HG03565 (cell line): Measurements from ENCODE around the gene MREG.
"Not testable (repeated sequence)": the region's sequence is repeated elsewhere in the genome, so short reads cannot be mapped to it uniquely, and the experiment has no call there.

Experiments
- ATAC-seq: cut with Tn5 transposase; IDR thresholded peaks from one replicate; pipeline ENCODE4 v1.9.1; 2021; ENCODE audit warnings: mild to moderate bottlenecking, moderate library complexity; ENCODE audit not compliant: unreplicated experiment

Gene MREG

GRCh38 chr2:215994911-215995310 lies 18.4 kb downstream of the MREG start:
- no peak for ATAC-seq

DNA sequence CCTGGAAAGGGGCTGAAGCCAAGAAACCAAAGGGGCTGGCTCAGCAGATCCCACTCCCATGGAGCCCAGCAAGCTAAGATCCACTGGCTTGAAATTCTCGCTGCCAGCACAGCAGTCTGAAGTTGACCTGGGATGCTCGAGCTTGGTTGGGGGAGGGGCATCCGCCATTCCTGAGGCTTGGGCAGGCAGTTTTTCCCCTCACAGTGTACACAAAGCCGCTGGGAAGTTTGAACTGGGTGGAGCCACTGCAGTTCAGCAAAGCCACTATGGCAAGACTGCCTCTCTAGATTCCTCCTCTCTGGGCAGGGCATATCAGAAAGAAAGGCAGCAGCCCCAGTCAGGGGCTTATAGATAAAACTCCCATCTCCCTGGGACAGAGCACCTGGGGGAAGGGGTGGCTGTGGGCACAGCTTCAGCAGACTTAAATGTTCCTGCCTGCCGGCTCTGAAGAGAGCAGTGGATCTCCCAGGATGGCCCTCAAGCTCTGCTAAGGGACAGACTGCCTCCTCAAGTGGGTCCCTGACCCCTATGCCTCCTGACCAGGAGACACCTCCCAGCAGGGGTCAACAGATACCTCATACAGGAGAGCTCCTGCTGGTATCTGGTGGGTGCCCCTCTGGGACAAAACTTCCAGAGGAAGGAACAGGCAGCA lies 24.7 kb downstream of the MREG start:
- not testable (repeated sequence) for ATAC-seq

- ATAC-seq, result no peak
These were observed 28.1 kb downstream of the MREG start for GRCh38 chr2:215985257-215985656.

DNA sequence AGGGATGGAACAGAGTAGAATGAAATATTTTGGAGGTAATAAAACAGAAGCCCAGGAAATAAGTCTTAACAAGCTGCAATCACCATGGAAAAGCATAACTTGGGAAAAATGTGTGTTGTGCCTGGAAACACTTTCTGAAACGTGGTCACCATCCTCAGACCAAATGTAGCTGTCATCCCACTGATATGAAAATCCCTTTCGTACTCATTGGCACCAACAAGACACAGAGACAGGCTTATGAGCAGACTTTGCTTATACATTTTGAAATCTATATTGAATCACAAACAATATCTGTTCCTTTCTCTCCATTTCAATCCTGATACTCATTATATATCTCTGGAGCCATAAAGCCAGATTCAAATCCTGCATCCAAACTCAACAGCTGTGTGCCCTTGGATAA lies 28.7 kb downstream of the MREG start:
- ATAC-seq, result no peak

DNA sequence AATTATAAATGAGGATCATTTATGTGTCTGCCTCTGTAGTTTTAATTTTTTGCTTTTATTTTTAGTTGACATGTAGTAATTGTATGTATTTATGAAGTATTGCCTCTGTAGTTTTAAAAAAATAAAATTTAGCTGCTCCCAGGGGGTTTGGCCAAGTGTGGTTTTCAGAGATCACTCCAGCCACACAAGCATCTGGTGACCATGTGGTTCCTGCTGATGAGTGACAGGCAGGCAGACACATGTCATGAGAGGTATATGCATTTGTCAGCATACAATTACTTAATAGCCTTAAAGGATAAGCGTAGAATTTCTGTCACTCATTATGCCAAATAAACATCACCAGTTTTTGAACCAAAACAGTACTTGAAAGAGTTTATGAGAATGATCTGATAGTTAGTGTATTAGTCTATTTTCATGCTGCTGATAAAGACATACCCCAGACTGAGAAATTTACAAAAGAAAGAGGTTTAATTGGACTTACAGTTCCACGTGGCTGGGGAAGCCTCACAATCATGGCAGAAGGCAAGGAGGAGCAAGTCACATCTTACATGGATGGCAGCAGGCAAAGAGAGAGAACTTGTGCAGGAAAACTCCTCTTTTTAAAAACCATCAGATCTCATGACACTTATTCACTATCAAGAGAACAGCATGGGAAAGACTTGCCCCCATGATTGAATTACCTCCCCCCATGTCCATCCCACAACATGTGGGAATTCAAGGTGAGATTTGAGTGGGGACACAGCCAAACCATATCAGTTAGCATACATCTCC lies 29.6 kb downstream of the MREG start:
- ATAC-seq, result peak; percentile 33

DNA sequence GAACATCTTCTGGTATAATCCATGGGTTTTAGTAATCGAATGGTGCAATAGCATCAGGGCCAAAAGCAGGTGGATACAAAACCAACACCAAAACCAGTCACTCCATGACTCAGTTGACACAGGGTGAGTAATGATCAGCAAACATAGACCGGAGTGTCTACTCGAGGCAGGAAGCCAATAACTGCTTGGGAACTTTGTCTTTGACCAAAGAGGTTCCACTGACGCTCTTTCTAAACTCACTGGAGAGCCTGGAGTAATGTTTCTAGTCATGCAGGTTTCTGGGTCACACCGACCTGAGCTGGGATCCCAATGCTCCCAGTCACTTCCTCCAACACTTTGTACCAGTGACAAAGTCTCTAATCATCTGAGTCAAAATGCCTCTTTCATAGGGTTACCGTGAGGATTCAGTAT lies 30.9 kb downstream of the MREG start:
- ATAC-seq, result peak; percentile 54

- no peak for ATAC-seq
These were observed 32.2 kb downstream of the MREG start for GRCh38 chr2:215981115-215981514.

DNA sequence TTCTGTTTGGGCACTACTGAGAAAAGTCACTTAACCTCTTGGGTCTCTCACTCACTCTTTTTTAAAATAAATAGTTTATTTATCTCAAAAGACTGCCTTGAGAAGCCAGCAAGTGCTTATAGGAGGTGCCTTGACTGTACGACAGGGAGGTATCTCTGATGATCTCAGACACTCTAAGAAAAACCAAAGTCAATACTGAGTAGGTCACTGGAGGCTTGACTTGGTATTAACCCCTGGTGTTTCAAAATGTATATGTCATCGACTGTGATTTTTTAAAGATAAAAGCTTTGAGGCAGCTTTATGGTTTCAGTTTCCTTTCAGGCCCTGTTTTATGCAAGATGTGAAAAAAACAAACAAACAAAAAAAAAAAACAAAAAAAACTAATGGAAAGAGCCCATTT lies 33.7 kb downstream of the MREG start:
- peak; percentile 75 for ATAC-seq

- no peak for ATAC-seq
These were observed 38.5 kb downstream of the MREG start for GRCh38 chr2:215974700-215975429.

- ATAC-seq, result no peak
These were observed 39.2 kb downstream of the MREG start for GRCh38 chr2:215973954-215974699.

GRCh38 chr2:215973145-215973792 lies 40.1 kb downstream of the MREG start:
- no peak for ATAC-seq

GRCh38 chr2:215971671-215972070 lies 41.7 kb downstream of the MREG start:
- ATAC-seq, result no peak

DNA sequence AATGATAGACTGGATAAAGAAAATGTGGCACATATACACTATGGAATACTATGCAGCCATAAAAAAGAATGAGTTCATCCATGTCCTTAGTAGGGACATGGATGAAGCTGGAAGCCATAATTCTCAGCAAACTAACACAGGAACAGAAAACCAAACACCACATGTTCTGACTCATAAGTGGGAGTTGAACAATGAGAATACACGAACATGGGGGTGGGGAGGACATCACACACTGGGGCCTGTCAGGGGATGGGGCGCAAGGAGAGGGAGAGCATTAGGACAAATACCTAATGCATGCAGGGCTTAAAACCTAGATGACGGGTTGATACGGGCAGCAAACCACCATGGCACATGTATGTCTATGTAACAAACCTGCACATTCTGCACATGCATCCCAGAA lies 42.5 kb downstream of the MREG start:
- not testable (repeated sequence) for ATAC-seq

- no peak for ATAC-seq
These were observed 42.9 kb downstream of the MREG start for GRCh38 chr2:215970425-215970824.

DNA sequence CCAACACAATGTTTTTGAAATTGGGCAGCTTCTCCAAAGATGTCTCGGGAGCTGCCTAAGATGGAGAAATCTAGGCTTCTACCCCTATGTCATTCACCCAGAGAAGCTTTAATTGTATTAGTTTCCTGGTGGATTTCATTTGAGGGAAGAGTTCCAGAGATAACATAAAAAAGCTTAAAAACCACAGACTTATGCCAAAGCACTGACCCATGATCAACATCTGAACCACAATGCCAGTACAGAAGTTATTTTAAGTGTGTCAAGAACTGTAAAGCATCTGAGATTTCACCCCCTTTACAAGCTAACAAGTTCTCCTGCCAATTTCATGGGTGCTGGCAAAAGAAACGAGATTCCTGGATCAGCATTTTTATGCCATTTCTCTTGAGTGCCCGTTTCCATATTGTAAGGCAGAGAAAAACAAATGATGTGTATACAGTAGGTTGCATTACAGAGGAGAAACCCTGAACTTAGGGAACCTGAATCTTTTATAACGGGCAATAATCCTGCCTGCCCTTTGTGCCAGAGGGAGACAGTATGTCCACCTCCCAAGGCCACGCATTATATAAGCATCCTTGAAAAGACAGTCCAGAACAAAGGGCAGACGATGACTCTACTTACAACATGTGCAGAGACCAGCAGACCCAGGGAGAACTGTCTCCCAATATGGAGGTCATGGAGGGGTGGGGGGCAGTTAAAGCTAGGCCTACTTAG lies 44.1 kb downstream of the MREG start:
- no peak for ATAC-seq

GRCh38 chr2:215968499-215968898 lies 44.9 kb downstream of the MREG start:
- no peak for ATAC-seq

- ATAC-seq, result no peak
These were observed 45.6 kb downstream of the MREG start for GRCh38 chr2:215967590-215968378.

DNA sequence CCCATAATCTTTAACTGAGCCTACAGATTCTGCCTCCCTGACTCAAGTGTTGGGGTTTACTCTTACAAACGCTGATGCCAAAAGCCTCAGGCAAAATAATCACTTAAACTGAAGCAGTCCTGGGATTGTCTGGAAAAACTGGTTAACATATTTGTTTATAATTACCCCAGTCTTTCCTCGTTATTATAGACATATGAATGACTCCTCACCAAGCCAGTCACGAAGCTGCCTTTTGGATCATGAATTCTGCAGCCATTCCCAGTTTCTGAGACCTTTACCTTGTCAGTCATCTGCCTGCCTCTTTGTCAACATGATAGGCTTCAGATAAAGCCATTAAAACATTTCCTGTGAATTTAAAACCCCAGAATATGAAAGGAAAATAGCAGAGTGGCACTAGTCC lies 46.4 kb downstream of the MREG start:
- no peak for ATAC-seq

GRCh38 chr2:215966274-215966673 lies 47.1 kb downstream of the MREG start:
- no peak for ATAC-seq
